Heart left ventricle (tissue), 16 donors: ENCODE measurements around the gene MEIOC. TPM values are rescaled to one million over a fixed set of nuclear protein-coding genes. Genes with fewer than 3 reads are reported as not detected.

Source experiments
- ATAC-seq, 4 donors: fragments of 200-7000 bp; cut with Tn5 transposase; one replicate each; pipeline ENCODE4 v1.9.1; 2020 to 2022; ENCODE audit warnings: moderate library complexity in 4 of 4, mild to moderate bottlenecking in 3 of 4, moderate number of reproducible peaks in 1 of 4
- DNase-seq, 5 donors: peaks; one replicate each; pipeline ENCODE4 v3.0.0-alpha.2; 2020
- H3K27ac ChIP-seq, 12 donors: fragments of 200-600 bp; sonication (generic) in 4 of 12; one replicate each; pipeline versions ENCODE4 v1.5.0 to v1.8.0; 2016 to 2022; ENCODE audit warnings: mild to moderate bottlenecking in 2 of 12
- H3K27me3 ChIP-seq, 9 donors: fragments of 200-600 bp; sonication (generic) in 2 of 9; one replicate each; pipeline versions ENCODE4 v1.5.1 to v1.8.0; 2016 to 2022; ENCODE audit warnings: mild to moderate bottlenecking in 3 of 9
- H3K36me3 ChIP-seq, 9 donors: fragments of 200-600 bp; sonication (generic) in 2 of 9; one replicate each; pipeline versions ENCODE4 v1.5.0 to v1.8.0; 2018 to 2022; ENCODE audit warnings: mild to moderate bottlenecking in 2 of 9
- H3K4me1 ChIP-seq, 12 donors: fragments of 200-600 bp; sonication (generic) in 4 of 12; one replicate each; pipeline versions ENCODE4 v1.5.0 to v1.8.0; 2016 to 2022; ENCODE audit warnings: mild to moderate bottlenecking in 3 of 12
- H3K4me3 ChIP-seq, 12 donors: fragments of 200-600 bp; sonication (generic) in 4 of 12; one replicate each; pipeline versions ENCODE4 v1.5.0 to v1.8.0; 2017 to 2022; ENCODE audit warnings: mild to moderate bottlenecking in 9 of 12, moderate library complexity in 4 of 12
- H3K9me3 ChIP-seq, 12 donors: fragments of 200-600 bp; sonication (generic) in 4 of 12; one replicate each; pipeline versions ENCODE4 v1.5.0 to v1.8.0; 2016 to 2022; ENCODE audit warnings: mild to moderate bottlenecking in 1 of 12
- POLR2A ChIP-seq, 2 donors: fragments of 450-650 bp; IDR thresholded peaks; one replicate each; pipeline ENCODE4 v1.6.1; 2017; ENCODE audit warnings: antibody characterized with exemption in 2 of 2, mild to moderate bottlenecking in 2 of 2, moderate library complexity in 2 of 2
- WGBS, 4 donors: extraction: QIAGEN DNeasy Blood & Tissue Kit in 2 of 4; methylation state at CpG; one replicate each; pipeline versions ENCODE4 v1.1.5 to v1.1.7; 2013 to 2018; 5-methylcytosine and 5-hydroxymethylcytosine counted together
- intact Hi-C, 10 donors: fragments of 100-400 bp; cut with DNase I; formaldehyde crosslinking; loops; one replicate each; pipeline versions ENCODE4 v1.11.1 to v1.14.2; 2022
- polyA plus RNA-seq, 2 donors: library from polyadenylated mRNA; stranded (reverse); fragments of 200-250 nt; gene quantifications; one replicate each; pipeline ENCODE4 v1.2.3, GENCODE V29; 2013
- total RNA-seq, 9 donors: library from RNA; depleted of rRNA in 2 of 9; stranded (reverse); fragments of >200 nt in 2 of 9; fragmentation: NEBNext Ultra II Directional in 3 of 9; extraction: Animal tissue kit (Norgen Biotek cat#: 25700) in 3 of 9; gene quantifications; one replicate each; pipeline versions ENCODE4 v1.1.0 to v1.2.4, GENCODE V29; 2016 to 2023
- TF ChIP-seq, protein P1 (sequence below), 12 donors: fragments of 200-600 bp; sonication (generic) in 4 of 12; IDR thresholded peaks; one replicate each; pipeline versions ENCODE4 v1.5.0 to v1.8.0; 2018 to 2022; ENCODE audit warnings: antibody characterized with exemption in 12 of 12, mild to moderate bottlenecking in 5 of 12
- donor health status: ischemic (EF 13 %, LVEDD 7.1; RV severe dilation, severe dysfunction).
- donor health status: healthy with polysubstance abuse.
- donor health status: DM: no; HTN: yes; CAD: no.
- donor health status: DM: no; HTN: no; CAD: no.
- donor health status: ischemic (EF 25% LVEDD 6.9; RV normal size, moderate dysfunction).
- donor health status: ischemic (EF 25% LVEDD 5.7; RV mildly dilated, moderate dysfunction).
- donor health status: healthy.
- donor health status: DM: yes; HTN: yes; CAD: no.
- donor health status: ischemic (EF 35%, LVEDD 5.7; RV mildly dilated, moderate dysfunction).
- donor health status: nonischemic (EF 11% LVEDD 7.7; RV severe dilation, severe dysfunction).
- donor health status: DM: yes; HTN: yes; CAD: no.
- donor health status: PGD.
- donor health status: ischemic (EF 29% LVEDD 5.4; RV normal size, mild dysfunction).
- donor health status: nonischemic (EF 23%, LVEDD 6.1; RV moderate dilation, normal function).

The MEIOC gene
- total and polyA plus RNA-seq, 11 donors: 0.03 TPM; not detected in 10

DNA sequence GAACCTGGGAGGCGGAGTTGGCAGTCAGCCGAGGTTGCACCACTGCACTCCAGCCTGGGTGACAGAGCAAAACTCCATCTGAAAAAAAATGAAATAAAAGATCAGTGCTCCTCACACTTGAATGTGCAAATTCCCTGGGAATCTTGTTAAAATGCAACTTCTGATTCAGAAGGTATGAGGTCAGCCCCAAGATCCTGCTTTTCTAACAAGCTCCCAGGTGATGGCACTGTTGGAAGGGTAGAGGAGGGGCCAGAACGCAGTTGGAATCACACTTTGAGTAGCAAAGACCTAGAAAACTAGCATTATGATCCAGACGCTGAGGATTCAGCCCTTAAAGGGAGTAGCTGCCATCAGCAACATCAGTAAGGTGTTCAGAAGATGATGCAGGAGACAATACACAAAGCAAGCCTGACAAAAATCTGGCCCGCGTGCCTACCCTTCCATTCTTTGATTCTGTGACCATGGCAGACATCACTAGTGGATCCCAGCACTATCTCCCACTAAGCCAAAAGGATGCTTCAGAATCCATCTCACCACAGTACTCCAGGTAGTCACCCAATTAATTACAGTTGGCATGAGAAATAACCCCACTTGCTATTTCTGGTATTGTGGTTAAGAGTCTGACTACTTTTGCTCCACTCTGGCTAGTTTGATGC is 33.1 kb upstream of the MEIOC start:
- DNase-seq: no peak
- H3K4me3 ChIP-seq: no peak overlapping the region
- H3K27ac ChIP-seq: no peak overlapping the region
- H3K9me3 ChIP-seq: no peaks in the 10 kb centered on the region
- TF ChIP-seq, protein P1, sequence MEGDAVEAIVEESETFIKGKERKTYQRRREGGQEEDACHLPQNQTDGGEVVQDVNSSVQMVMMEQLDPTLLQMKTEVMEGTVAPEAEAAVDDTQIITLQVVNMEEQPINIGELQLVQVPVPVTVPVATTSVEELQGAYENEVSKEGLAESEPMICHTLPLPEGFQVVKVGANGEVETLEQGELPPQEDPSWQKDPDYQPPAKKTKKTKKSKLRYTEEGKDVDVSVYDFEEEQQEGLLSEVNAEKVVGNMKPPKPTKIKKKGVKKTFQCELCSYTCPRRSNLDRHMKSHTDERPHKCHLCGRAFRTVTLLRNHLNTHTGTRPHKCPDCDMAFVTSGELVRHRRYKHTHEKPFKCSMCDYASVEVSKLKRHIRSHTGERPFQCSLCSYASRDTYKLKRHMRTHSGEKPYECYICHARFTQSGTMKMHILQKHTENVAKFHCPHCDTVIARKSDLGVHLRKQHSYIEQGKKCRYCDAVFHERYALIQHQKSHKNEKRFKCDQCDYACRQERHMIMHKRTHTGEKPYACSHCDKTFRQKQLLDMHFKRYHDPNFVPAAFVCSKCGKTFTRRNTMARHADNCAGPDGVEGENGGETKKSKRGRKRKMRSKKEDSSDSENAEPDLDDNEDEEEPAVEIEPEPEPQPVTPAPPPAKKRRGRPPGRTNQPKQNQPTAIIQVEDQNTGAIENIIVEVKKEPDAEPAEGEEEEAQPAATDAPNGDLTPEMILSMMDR (IDR thresholded peaks at IDR 0.05): no peak
- TF ChIP-seq POLR2A (IDR thresholded peaks at IDR 0.05): no peak
- H3K36me3 ChIP-seq: no peaks in the 10 kb centered on the region
- intact Hi-C loops: loop anchor here in 1 of 10 donors (5.0 kb wide), 1 partner anchor 91 kb away; no protein-coding TSS in a partner anchor
- 74 to 86% (median 80%) methylated on average over 6 of the region's 6 CpGs for WGBS, 4 donors
- H3K4me1 ChIP-seq: peaks cover 0 to 7% (median 0%) of the 10 kb centered on the region in 12 donors
- no peak for ATAC-seq
- H3K27me3 ChIP-seq: peaks cover 0 to 3% (median 0%) of the 10 kb centered on the region in 9 donors

DNA sequence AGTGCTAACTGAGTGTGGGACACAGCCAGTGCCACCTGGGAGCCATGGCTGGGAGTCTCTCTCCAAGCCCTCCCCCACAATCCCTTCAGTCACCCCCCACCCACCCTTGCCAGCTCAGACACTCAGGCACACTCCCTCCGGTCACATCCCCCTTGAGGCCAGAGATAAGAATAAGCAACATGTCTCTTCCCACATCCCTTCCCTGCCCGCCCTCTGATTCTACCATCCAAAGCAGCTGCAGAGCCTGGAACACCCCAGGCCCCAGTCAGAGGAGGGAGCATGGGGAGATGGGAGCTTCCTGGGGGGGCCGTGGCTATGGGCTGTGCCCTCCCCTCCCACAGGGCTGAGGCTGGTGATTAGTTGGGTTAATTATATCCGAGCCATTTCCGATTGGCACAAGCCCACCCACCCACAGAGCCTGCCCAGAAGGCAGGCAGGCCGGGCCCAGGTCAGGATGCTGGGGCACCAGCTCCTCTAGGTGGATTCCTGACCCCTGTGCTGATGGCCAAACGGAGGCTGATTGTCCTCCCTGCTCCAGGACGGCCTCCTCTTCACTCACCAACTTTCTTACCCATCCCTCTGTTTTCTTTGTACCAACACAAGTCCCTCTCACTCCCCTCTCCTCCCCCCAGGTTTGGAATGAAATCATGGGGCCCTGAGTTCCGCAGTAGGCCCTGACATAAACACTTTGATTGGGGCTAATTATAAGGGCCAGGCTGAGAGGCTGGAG is 28.6 kb upstream of the MEIOC start:
- Histone ChIP-seq H3K9me3 (no peaks in the 10 kb centered on the region), H3K27me3 (peaks cover 0 to 3% (median 0%) of the 10 kb centered on the region in 9 donors), H3K36me3 (no peaks in the 10 kb centered on the region), H3K4me3 (peak overlapping the region in 4 of 12 donors; percentile 38 to 52 (median 40)), H3K27ac (peak overlapping the region in 5 of 12 donors; percentile 39 to 80 (median 73)), H3K4me1 (peaks cover 0 to 11% (median 0%) of the 10 kb centered on the region in 12 donors)
- DNase-seq (no peak), ATAC-seq (no peak)
- intact Hi-C loops: no loop called here
- 81 to 90% (median 83%) methylated on average over 9 of the region's 9 CpGs for WGBS, 4 donors
- TF ChIP-seq POLR2A (IDR thresholded peaks at IDR 0.05): no peak
- TF ChIP-seq, protein P1 (IDR thresholded peaks at IDR 0.05): no peak

GRCh38 chr17:44628243-44629188 is 27.8 kb upstream of the MEIOC start:
- peak; percentile 49 to 84 (median 68) for DNase-seq
- H3K36me3 ChIP-seq: no peaks in the 10 kb centered on the region
- peak overlapping the region in 5 of 12 donors; percentile 39 to 80 (median 73) for H3K27ac ChIP-seq
- peaks cover 0 to 2% (median 0%) of the 10 kb centered on the region in 9 donors for H3K27me3 ChIP-seq
- intact Hi-C loops: no loop called here
- peak overlapping the region in 9 of 12 donors; percentile 5 to 52 (median 33) for H3K4me3 ChIP-seq
- TF ChIP-seq, protein P1 (IDR thresholded peaks at IDR 0.05): no peak
- TF ChIP-seq POLR2A (IDR thresholded peaks at IDR 0.05): no peak
- ATAC-seq: peak; percentile 51 to 88 (median 76)
- WGBS, 4 donors: 45 to 66% (median 51%) methylated on average over 34 of the region's 34 CpGs
- H3K4me1 ChIP-seq: peaks cover 0 to 11% (median 0%) of the 10 kb centered on the region in 12 donors
- H3K9me3 ChIP-seq: no peaks in the 10 kb centered on the region
